Measurements from ENCODE around the gene AVL9. TPM values are rescaled to one million over a fixed set of nuclear protein-coding genes. Genes with fewer than 3 reads are reported as not detected.
"Not testable (repeated sequence)": the region's sequence is repeated elsewhere in the genome, so short reads cannot be mapped to it uniquely, and the experiment has no call there.

Gene AVL9
- total and polyA plus RNA-seq, 4 donors = 7.0 to 37.5 (median 23.2) TPM

DNA sequence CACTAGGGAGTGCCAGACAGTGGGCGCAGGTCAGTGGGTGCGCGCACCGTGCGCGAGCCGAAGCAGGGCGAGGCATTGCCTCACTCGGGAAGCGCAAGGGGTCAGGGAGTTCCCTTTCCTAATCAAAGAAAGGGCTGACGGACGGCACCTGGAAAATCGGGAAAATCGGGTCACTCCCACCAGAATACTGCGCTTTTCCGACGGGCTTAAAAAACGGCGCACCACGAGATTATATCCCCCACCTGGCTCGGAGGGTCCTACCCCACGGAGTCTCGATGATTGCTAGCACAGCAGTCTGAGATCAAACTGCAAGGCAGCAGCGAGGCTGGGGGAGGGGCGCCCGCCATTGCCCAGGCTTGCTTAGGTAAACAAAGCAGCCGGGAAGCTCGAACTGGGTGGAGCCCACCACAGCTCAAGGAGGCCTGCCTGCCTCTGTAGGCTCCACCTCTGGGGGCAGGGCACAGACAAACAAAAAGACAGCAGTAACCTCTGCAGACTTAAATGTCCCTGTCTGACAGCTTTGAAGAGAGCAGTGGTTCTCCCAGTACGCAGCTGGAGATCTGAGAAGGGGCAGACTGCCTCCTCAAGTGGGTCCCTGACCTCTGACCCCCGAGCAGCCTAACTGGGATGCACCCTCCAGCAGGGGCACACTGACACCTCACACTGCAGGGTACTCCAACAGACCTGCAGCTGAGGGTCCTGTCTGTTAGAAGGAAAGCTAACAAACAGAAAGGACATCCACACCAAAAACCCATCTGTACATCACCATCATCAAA, 30.5 kb upstream of the AVL9 start:
- 81 to 88% methylated on average over 13 to 19 of the region's 30 CpGs for WGBS, 2 donors
- H3K9me3 ChIP-seq (ENCODE audit: control insufficient read depth, low read length); DNase-seq; H3K4me3 ChIP-seq (ENCODE audit: low read length in 2 of 2); H3K4me1 ChIP-seq (ENCODE audit: control insufficient read depth in 1 of 2, insufficient read depth in 2 of 2, low read length in 2 of 2); intact Hi-C loops (cut with DNase I); H3K36me3 ChIP-seq (ENCODE audit: control insufficient read depth in 1 of 2, insufficient read depth in 2 of 2, low read length in 1 of 2); ATAC-seq (ENCODE audit: low FRiP score); H3K27me3 ChIP-seq (ENCODE audit: control insufficient read depth in 1 of 2, insufficient read depth in 2 of 2, low read length in 1 of 2); H3K27ac ChIP-seq (ENCODE audit: low read depth in 1 of 2, low read length in 2 of 2): not testable (repeated sequence)

DNA sequence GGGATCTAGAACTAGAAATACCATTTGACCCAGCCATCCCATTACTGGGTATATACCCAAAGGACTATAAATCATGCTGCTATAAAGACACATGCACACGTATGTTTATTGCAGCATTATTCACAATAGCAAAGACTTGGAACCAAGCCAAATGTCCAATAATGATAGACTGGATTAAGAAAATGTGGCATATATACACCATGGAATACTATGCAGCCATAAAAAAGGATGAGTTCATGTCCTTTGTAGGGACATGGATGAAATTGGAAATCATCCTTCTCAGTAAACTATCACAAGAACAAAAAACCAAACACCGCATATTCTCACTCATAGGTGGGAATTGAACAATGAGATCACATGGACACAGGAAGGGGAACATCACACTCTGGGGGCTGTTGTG, 25.3 kb upstream of the AVL9 start:
- intact Hi-C loops (cut with DNase I); ATAC-seq (ENCODE audit: low FRiP score); H3K4me1 ChIP-seq (ENCODE audit: control insufficient read depth in 1 of 2, insufficient read depth in 2 of 2, low read length in 2 of 2); H3K27ac ChIP-seq (ENCODE audit: low read depth in 1 of 2, low read length in 2 of 2); H3K9me3 ChIP-seq (ENCODE audit: control insufficient read depth, low read length); H3K36me3 ChIP-seq (ENCODE audit: control insufficient read depth in 1 of 2, insufficient read depth in 2 of 2, low read length in 1 of 2); DNase-seq; H3K27me3 ChIP-seq (ENCODE audit: control insufficient read depth in 1 of 2, insufficient read depth in 2 of 2, low read length in 1 of 2); H3K4me3 ChIP-seq (ENCODE audit: low read length in 2 of 2): not testable (repeated sequence)
- no CpG with 5 or more reads among the region's 2 CpGs for WGBS, 2 donors

DNA sequence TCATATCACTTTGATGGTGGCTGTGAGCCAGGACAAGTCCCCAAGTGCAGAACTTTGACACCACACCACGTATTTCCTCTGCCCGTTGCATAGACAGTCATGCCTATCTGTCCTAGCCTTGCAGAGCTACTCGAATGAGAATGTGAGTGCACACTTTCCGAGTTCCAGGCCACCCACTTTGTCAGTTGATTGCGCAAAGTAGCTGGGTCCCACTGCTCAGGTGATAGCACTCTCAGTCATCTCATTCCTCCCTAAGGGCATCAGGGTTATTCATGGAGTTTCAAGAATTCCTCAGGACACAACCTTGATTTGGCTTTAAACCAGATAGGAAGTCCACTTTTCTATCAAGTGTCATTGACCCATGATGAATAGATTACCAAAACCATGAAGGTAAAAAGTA, 24.4 kb upstream of the AVL9 start:
- ATAC-seq (ENCODE audit: low FRiP score) (no peak), DNase-seq (no peak)
- H3K27me3 ChIP-seq (ENCODE audit: control insufficient read depth in 1 of 2, insufficient read depth in 2 of 2, low read length in 1 of 2) = no peaks in the 10 kb centered on the region
- no peaks in the 10 kb centered on the region for H3K9me3 ChIP-seq (ENCODE audit: control insufficient read depth, low read length)
- intact Hi-C loops (cut with DNase I) = no loop called here
- WGBS, 2 donors = 53 to 57% methylated on average over 5 of the region's 5 CpGs
- H3K4me1 ChIP-seq (ENCODE audit: control insufficient read depth in 1 of 2, insufficient read depth in 2 of 2, low read length in 2 of 2) = no peaks in the 10 kb centered on the region
- no peak overlapping the region for H3K27ac ChIP-seq (ENCODE audit: low read depth in 1 of 2, low read length in 2 of 2)
- no peak overlapping the region for H3K4me3 ChIP-seq (ENCODE audit: low read length in 2 of 2)
- H3K36me3 ChIP-seq (ENCODE audit: control insufficient read depth in 1 of 2, insufficient read depth in 2 of 2, low read length in 1 of 2) = no peaks in the 10 kb centered on the region

DNA sequence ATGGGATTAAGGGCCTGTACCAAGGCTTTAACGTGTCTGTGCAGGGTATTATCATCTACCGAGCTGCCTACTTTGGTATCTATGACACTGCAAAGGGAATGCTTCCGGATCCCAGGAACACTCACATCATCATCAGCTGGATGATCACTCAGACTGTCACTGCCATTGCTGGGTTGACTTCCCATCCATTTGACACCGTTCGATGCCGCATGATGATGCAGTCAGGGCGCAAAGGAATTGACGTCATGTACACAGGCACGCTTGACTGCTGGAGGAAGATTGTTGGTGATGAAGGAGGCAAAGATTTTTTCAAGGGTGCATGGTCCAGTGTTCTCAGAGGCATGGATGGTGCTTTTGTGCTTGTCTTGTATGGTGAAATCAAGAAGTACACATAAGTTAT, 23.3 kb upstream of the AVL9 start:
- no peak for ATAC-seq (ENCODE audit: low FRiP score)
- H3K36me3 ChIP-seq (ENCODE audit: control insufficient read depth in 1 of 2, insufficient read depth in 2 of 2, low read length in 1 of 2) = no peaks in the 10 kb centered on the region

DNA sequence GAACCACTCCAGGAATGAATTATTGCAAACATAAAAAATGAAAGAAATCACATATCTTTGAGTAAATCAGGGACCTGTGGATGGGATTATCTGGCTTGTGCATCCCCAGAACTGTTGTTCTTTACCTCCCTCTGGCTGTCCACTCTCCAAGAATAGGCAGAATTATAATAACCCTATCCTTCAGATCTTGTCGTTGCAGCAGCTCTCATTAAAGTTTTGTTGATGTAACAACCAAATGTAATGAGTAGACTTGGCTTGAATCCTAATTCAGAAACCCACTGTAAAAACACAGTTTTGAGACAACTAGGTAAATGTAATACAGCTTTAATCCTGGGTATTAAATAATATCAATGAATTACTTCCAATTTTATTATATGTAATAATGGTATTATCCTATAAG, 21.3 kb upstream of the AVL9 start:
- Histone ChIP-seq H3K27me3 (ENCODE audit: control insufficient read depth in 1 of 2, insufficient read depth in 2 of 2, low read length in 1 of 2) (no peaks in the 10 kb centered on the region), H3K9me3 (ENCODE audit: control insufficient read depth, low read length) (no peaks in the 10 kb centered on the region)
- intact Hi-C loops (cut with DNase I) = no loop called here

More for the DNA sequence above, 23.3 kb upstream of the AVL9 start:
- Histone ChIP-seq H3K27me3 (ENCODE audit: control insufficient read depth in 1 of 2, insufficient read depth in 2 of 2, low read length in 1 of 2) (no peaks in the 10 kb centered on the region), H3K4me1 (ENCODE audit: control insufficient read depth in 1 of 2, insufficient read depth in 2 of 2, low read length in 2 of 2) (no peaks in the 10 kb centered on the region), H3K9me3 (ENCODE audit: control insufficient read depth, low read length) (no peaks in the 10 kb centered on the region), H3K27ac (ENCODE audit: low read depth in 1 of 2, low read length in 2 of 2) (no peak overlapping the region), H3K4me3 (ENCODE audit: low read length in 2 of 2) (no peak overlapping the region)
- intact Hi-C loops (cut with DNase I) = no loop called here
- DNase-seq = no peak
- 80 to 84% methylated on average over 9 of the region's 9 CpGs for WGBS, 2 donors

DNA sequence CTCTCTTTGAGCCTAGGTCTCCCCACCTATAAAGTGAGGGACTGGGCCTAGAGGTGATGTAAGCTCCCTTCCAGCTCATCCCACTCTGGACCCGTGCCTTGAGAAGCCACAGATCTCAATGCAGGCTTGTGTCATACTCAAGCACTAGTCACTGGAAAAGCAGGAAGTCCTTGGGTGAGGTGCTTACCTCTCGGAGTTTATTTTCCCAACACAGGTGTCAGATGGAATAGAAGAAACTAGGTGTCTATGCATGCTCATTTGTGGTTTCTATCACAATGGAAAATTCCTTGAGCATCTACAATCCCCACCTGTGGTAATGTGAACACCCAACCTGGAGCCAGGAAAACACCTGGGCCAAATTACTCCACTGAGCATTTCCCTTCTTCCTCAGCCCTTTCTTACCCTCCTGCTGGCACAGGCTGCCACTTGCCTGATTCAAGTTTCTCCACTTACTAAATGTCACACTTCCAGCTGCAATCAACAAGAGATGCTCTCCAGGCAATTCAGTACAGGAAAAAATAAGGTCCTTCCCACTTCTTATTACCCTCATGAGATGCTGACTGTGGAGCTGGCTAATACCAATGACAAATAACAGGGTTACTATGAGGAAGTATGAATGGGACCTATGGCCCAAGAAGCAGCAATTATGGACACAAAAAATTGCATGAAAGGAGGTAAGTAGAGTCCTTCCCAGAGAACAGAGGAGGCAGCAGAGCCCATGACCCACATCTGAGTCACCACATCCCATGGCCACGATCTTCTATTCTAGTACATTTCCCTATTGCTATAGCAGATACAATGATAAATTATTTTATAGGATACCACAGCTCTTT, 18.3 kb upstream of the AVL9 start:
- no peaks in the 10 kb centered on the region for H3K27me3 ChIP-seq (ENCODE audit: control insufficient read depth in 1 of 2, insufficient read depth in 2 of 2, low read length in 1 of 2)
- ATAC-seq (ENCODE audit: low FRiP score) = no peak
- H3K36me3 ChIP-seq (ENCODE audit: control insufficient read depth in 1 of 2, insufficient read depth in 2 of 2, low read length in 1 of 2) = no peaks in the 10 kb centered on the region
- no peak for DNase-seq
- WGBS, 2 donors = 83 to 89% methylated on average over 3 of the region's 3 CpGs
- no peaks in the 10 kb centered on the region for H3K9me3 ChIP-seq (ENCODE audit: control insufficient read depth, low read length)
- H3K4me3 ChIP-seq (ENCODE audit: low read length in 2 of 2) = no peak overlapping the region
- no peaks in the 10 kb centered on the region for H3K4me1 ChIP-seq (ENCODE audit: control insufficient read depth in 1 of 2, insufficient read depth in 2 of 2, low read length in 2 of 2)
- no peak overlapping the region for H3K27ac ChIP-seq (ENCODE audit: low read depth in 1 of 2, low read length in 2 of 2)
- intact Hi-C loops (cut with DNase I) = no loop called here

More for the DNA sequence above, 21.3 kb upstream of the AVL9 start:
- DNase-seq (no peak), ATAC-seq (ENCODE audit: low FRiP score) (no peak)
- Histone ChIP-seq H3K36me3 (ENCODE audit: control insufficient read depth in 1 of 2, insufficient read depth in 2 of 2, low read length in 1 of 2) (no peaks in the 10 kb centered on the region), H3K4me3 (ENCODE audit: low read length in 2 of 2) (no peak overlapping the region), H3K27ac (ENCODE audit: low read depth in 1 of 2, low read length in 2 of 2) (no peak overlapping the region), H3K4me1 (ENCODE audit: control insufficient read depth in 1 of 2, insufficient read depth in 2 of 2, low read length in 2 of 2) (no peaks in the 10 kb centered on the region)
- WGBS, 2 donors = 65 to 75% methylated on average over 1 of the region's 1 CpG

DNA sequence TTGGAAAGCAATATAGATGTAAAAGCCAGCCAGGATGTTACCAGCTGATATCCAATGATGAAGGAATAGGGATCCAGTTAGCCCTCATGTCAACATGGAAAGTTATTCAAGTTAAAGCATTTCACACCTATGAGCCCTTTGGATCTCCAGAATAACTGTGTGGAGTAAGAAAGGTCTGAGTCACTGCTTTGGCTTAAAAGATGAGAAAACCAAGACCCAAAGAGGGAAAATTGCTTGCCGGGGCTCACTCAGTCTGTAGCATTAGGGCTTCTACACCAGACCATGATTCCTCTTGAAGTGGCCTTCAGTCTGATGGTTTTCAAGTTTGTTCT, 17.7 kb upstream of the AVL9 start:
- Histone ChIP-seq H3K36me3 (ENCODE audit: control insufficient read depth in 1 of 2, insufficient read depth in 2 of 2, low read length in 1 of 2) (no peaks in the 10 kb centered on the region), H3K27ac (ENCODE audit: low read depth in 1 of 2, low read length in 2 of 2) (no peak overlapping the region), H3K9me3 (ENCODE audit: control insufficient read depth, low read length) (no peaks in the 10 kb centered on the region), H3K4me1 (ENCODE audit: control insufficient read depth in 1 of 2, insufficient read depth in 2 of 2, low read length in 2 of 2) (no peaks in the 10 kb centered on the region), H3K4me3 (ENCODE audit: low read length in 2 of 2) (no peak overlapping the region), H3K27me3 (ENCODE audit: control insufficient read depth in 1 of 2, insufficient read depth in 2 of 2, low read length in 1 of 2) (no peaks in the 10 kb centered on the region)
- no peak for DNase-seq
- no peak for ATAC-seq (ENCODE audit: low FRiP score)
- intact Hi-C loops (cut with DNase I) = no loop called here
- WGBS, 2 donors = 83 to 96% methylated on average over 1 of the region's 1 CpG

DNA sequence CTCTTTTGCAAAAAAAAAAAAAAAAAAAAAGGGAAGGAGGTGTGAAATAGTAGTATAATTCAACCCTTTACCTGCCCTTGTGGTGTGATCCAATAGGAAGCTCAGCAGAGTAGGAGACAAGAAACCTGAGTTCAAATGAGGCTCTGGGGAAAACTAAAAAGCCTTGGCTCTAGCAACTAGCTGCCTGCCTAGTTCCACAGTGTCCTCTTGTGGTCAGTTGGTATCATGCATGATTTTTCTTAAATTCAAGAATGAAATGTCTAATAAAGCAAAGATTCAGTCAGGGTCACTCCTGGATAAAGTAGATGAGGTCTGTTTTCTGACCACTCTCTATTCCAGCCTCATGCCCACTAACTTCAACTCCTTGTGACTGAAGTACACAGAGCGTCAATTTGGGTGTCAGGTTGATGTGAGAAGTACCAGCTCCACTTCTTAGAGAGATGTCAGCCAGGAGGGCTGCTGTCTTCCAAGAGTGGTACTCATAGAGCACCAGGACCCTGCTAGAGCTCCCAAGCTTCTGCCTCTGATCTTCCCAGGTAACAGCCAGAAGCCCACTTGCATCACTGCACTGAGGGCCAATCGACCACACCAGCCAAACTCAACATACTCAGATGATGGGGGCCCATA, 15.6 kb upstream of the AVL9 start:
- ATAC-seq (ENCODE audit: low FRiP score) (no peak), DNase-seq (no peak)
- Histone ChIP-seq H3K9me3 (ENCODE audit: control insufficient read depth, low read length) (no peaks in the 10 kb centered on the region), H3K4me3 (ENCODE audit: low read length in 2 of 2) (no peak overlapping the region), H3K27me3 (ENCODE audit: control insufficient read depth in 1 of 2, insufficient read depth in 2 of 2, low read length in 1 of 2) (no peaks in the 10 kb centered on the region), H3K36me3 (ENCODE audit: control insufficient read depth in 1 of 2, insufficient read depth in 2 of 2, low read length in 1 of 2) (no peaks in the 10 kb centered on the region), H3K4me1 (ENCODE audit: control insufficient read depth in 1 of 2, insufficient read depth in 2 of 2, low read length in 2 of 2) (no peaks in the 10 kb centered on the region), H3K27ac (ENCODE audit: low read depth in 1 of 2, low read length in 2 of 2) (no peak overlapping the region)
- WGBS, 2 donors = 82 to 84% methylated on average over 2 of the region's 2 CpGs
- intact Hi-C loops (cut with DNase I) = loop anchor here in 1 of 2 donors (2.0 kb wide), 1 partner anchor 269 kb away; no protein-coding TSS in a partner anchor

Measured in aorta (tissue), 5 donors.